Prostate gland (tissue), 1 donor: ENCODE results near the gene TNS1.

ENCODE experiments used
- POLR2A ChIP-seq: fragments of 450-650 bp; IDR thresholded peaks from one replicate; pipeline ENCODE4 v1.6.1; 2016; ENCODE audit warnings: antibody characterized with exemption, mild to moderate bottlenecking
- POLR2AphosphoS5 ChIP-seq: sonication (generic); formaldehyde crosslinking; IDR thresholded peaks from one replicate; pipeline ENCODE4 v1.6.1; 2017; ENCODE audit warnings: antibody characterized with exemption

DNA sequence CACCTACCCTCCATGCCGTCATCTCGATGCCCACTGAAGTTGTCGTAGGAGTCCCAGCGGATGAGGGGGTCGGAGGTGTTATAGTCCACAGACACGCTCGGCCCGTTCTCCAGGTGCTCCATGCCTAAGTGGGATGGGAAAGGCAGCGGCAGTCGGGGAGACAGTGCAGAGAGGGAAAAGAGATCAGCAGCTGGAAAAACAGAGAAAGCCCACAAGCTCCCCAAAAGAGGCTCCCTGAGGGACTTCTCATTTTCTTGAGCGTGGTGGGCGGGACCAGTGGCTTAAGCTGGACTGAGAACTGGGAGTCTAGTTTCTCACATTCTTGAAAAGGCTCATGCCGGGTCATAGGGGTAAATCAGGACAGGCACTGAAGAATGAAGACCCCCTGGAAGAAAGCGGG, 121.9 kb downstream of the TNS1 start:
- no peak for TF ChIP-seq POLR2A
- no peak for TF ChIP-seq POLR2AphosphoS5
